GM18873 (cell line): ENCODE measurements around the gene A1CF.

Experiments
- ATAC-seq: cut with Tn5 transposase; IDR thresholded peaks from one replicate; pipeline ENCODE4 v1.9.1; 2021; ENCODE audit warnings: mild to moderate bottlenecking, moderate library complexity, moderate number of reproducible peaks; ENCODE audit not compliant: unreplicated experiment, low FRiP score

Gene A1CF

GRCh38 chr10:50874723-50875122, 10.7 kb downstream of the A1CF start:
- no peak for ATAC-seq

GRCh38 chr10:50866317-50866716, 19.1 kb downstream of the A1CF start:
- ATAC-seq, result no peak

- no peak for ATAC-seq
These were observed 22.7 kb downstream of the A1CF start for GRCh38 chr10:50862719-50863118.

- ATAC-seq, result no peak
These were observed 24.1 kb downstream of the A1CF start for GRCh38 chr10:50861370-50861769.

GRCh38 chr10:50857579-50857978, 27.8 kb downstream of the A1CF start:
- ATAC-seq, result no peak

- no peak for ATAC-seq
These were observed 30.0 kb downstream of the A1CF start for GRCh38 chr10:50855461-50855860.

GRCh38 chr10:50855015-50855414, 30.4 kb downstream of the A1CF start:
- ATAC-seq, result no peak

GRCh38 chr10:50853557-50853956, 31.9 kb downstream of the A1CF start:
- ATAC-seq, result no peak

- no peak for ATAC-seq
These were observed 33.3 kb downstream of the A1CF start for GRCh38 chr10:50851884-50852671.

GRCh38 chr10:50850578-50851230, 34.7 kb downstream of the A1CF start:
- no peak for ATAC-seq

GRCh38 chr10:50846753-50847152, 38.7 kb downstream of the A1CF start:
- no peak for ATAC-seq

- ATAC-seq, result no peak
These were observed 48.3 kb downstream of the A1CF start for GRCh38 chr10:50837095-50837494.

GRCh38 chr10:50832171-50832751, 53.2 kb downstream of the A1CF start:
- ATAC-seq, result no peak

- no peak for ATAC-seq
These were observed 55.4 kb downstream of the A1CF start for GRCh38 chr10:50830066-50830465.

GRCh38 chr10:50824782-50825181, 60.6 kb downstream of the A1CF start:
- ATAC-seq, result no peak

GRCh38 chr10:50823789-50824188, 61.6 kb downstream of the A1CF start:
- ATAC-seq, result no peak

- no peak for ATAC-seq
These were observed 75.8 kb downstream of the A1CF start for GRCh38 chr10:50809596-50809995.

GRCh38 chr10:50807851-50808776, 77.3 kb downstream of the A1CF start:
- no peak for ATAC-seq

GRCh38 chr10:50805981-50806622, 79.3 kb downstream of the A1CF start:
- ATAC-seq, result no peak

- no peak for ATAC-seq
These were observed 85.8 kb downstream of the A1CF start for GRCh38 chr10:50799595-50799994.
